PFSK-1 (cell line): ENCODE data around the gene KBTBD2.

Experiments
- FOXP2 ChIP-seq: optimal IDR thresholded peaks from 2 replicates; pipeline ENCODE3; 2011; ENCODE audit warnings: borderline replicate concordance, control low read depth, inconsistent platforms; ENCODE audit not compliant: insufficient read depth; ENCODE audit errors: extremely low read length, extremely low read depth
- POLR2AphosphoS5 ChIP-seq: IDR thresholded peaks from 2 replicates; pipeline ENCODE4 v1.6.1; 2012; ENCODE audit warnings: low read depth, mild to moderate bottlenecking, control low read depth, low read length, moderate library complexity
- REST ChIP-seq, 2 experiments: IDR thresholded peaks; 2 replicates each; pipeline versions ENCODE4 v1.6.1 to v1.8.0; 2011 to 2012; ENCODE audit warnings: low read depth in 2 of 2, low read length in 2 of 2, control low read depth in 1 of 2, inconsistent platforms in 1 of 2, mild to moderate bottlenecking in 1 of 2, moderate library complexity in 1 of 2; ENCODE audit not compliant: insufficient read depth in 1 of 2
- SIN3A ChIP-seq: IDR thresholded peaks from 2 replicates; pipeline ENCODE4 v1.6.1; 2012; ENCODE audit warnings: mild to moderate bottlenecking, low read length, moderate library complexity, borderline replicate concordance; ENCODE audit not compliant: insufficient read depth
- TAF1 ChIP-seq: IDR thresholded peaks from 2 replicates; pipeline ENCODE4 v1.6.1; 2012; ENCODE audit warnings: low read length, control low read depth, borderline replicate concordance; ENCODE audit not compliant: insufficient read depth

Gene KBTBD2

GRCh38 chr7:32900433-32900995 is 9.0 kb upstream of the KBTBD2 start:
- no peak for TF ChIP-seq REST (IDR thresholded peaks at IDR 0.05; ENCODE audit: insufficient read depth in 1 of 2, low read depth in 2 of 2, low read length in 2 of 2)
- no peak for TF ChIP-seq SIN3A
- TF ChIP-seq TAF1, result no peak
- TF ChIP-seq POLR2AphosphoS5, result no peak

GRCh38 chr7:32896564-32897347 is 5.2 kb upstream of the KBTBD2 start:
- TF ChIP-seq FOXP2, result no peak
- no peak for TF ChIP-seq TAF1
- no peak for TF ChIP-seq REST (IDR thresholded peaks at IDR 0.05; ENCODE audit: insufficient read depth in 1 of 2, low read depth in 2 of 2, low read length in 2 of 2)
- TF ChIP-seq SIN3A, result no peak
- no peak for TF ChIP-seq POLR2AphosphoS5

- TF ChIP-seq SIN3A (no peak), REST (IDR thresholded peaks at IDR 0.05; ENCODE audit: insufficient read depth in 1 of 2, low read depth in 2 of 2, low read length in 2 of 2) (no peak), POLR2AphosphoS5 (no peak), TAF1 (no peak), FOXP2 (no peak)
These were observed 2.6 kb upstream of the KBTBD2 start for GRCh38 chr7:32894171-32894570.

- TF ChIP-seq FOXP2 (no peak), SIN3A (no peak), TAF1 (no peak), POLR2AphosphoS5 (no peak), REST (IDR thresholded peaks at IDR 0.05; ENCODE audit: insufficient read depth in 1 of 2, low read depth in 2 of 2, low read length in 2 of 2) (no peak)
These were observed 2.2 kb upstream of the KBTBD2 start for GRCh38 chr7:32893722-32894121.
